CD4-positive, alpha-beta T cell treated with Interleukin-6 for 4 hours (primary cell): ENCODE data around the gene NLGN1.

Source experiments
- DNase-seq: peaks from one replicate; pipeline ENCODE4 v3.0.0-alpha.2; 2020; ENCODE audit warnings: mixed read lengths

Gene NLGN1

DNA sequence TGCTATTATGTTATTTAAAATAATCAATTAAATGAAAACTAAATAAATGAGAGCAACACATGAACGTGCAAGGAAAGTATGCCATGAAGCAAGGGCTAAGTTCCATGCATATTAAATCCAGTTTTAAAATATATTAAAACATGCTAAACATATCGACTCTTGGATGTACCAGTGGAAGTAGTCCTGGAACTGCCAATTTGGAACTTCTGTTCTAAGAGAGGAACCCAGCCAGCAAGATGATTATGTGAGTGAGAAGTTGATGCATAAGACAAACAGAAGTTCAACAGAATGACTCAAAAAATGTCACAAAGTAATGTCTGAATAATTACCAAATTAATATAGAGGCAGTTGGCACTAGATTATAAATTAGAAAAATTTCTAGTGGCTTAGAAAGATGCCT is 714.2 kb downstream of the NLGN1 start:
- DNase-seq, result no peak

DNA sequence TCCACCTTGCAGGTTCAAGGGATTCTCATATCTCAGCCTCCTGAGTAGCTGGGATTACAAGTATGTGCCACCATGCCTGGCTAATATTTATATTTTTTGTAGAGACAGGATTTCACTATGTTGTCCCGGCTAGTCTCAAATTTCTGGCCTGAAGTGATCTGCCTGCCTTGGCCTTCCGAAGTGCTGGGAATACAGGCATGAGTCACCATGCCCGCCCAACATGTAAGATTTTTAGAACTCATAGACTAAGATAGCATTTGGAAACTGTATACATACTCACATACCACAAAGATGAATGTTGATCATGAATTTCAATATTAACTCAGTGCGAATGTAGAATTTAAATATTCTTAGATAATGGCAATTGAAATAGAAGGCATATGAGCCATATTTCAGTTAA is 718.9 kb downstream of the NLGN1 start:
- no peak for DNase-seq

DNA sequence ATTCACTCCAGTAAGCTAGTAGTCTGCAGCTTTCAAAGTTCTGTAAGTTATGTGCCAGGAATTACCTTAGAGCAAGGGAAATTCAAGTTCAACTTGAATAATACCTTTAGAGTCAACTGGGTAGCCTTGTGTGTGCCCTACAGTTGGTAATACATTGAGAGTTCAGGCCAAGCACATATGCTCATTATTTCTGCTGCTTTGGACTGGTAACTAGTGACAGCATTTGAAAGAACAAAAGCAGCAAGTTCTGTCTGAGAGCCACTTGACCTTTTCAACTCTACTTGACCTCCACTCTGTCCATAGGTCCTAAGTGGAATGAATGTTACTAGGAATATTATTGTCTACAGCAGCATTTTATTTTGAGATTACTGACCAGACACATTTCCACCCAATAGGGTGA is 723.5 kb downstream of the NLGN1 start:
- DNase-seq, result no peak

- DNase-seq, result no peak
Observed at GRCh38 chr3:174122411-174122810, 724.9 kb downstream of the NLGN1 start.

DNA sequence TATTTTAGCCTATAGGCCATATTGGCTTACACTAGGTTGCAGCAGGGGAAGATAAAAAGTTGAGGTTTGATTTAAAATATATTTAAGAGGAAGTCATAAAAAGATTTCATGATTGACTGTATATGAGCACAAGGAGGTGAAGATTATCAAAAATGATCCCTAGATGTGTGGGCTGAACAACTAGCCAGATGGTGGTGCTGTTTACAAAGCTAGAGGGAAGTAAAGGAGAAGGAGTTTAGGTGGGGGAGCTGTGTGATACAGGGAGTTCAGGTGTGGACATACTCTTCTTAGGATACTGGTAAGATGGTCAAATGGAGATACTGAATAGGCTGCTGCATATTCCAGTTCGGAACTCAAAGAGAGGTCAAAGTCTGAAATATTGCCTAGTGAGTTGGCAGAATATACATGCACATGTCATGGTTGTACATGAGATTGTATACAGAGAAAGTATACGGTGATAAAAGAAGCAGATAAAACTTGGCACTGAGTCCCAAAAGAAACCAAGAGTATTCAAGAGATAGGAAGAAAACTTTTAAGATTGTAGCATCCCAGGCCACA is 727.8 kb downstream of the NLGN1 start:
- DNase-seq, result no peak

- DNase-seq, result no peak
Observed at GRCh38 chr3:174126990-174127758, 729.6 kb downstream of the NLGN1 start.

GRCh38 chr3:174132006-174132405 is 734.5 kb downstream of the NLGN1 start:
- DNase-seq, result no peak

DNA sequence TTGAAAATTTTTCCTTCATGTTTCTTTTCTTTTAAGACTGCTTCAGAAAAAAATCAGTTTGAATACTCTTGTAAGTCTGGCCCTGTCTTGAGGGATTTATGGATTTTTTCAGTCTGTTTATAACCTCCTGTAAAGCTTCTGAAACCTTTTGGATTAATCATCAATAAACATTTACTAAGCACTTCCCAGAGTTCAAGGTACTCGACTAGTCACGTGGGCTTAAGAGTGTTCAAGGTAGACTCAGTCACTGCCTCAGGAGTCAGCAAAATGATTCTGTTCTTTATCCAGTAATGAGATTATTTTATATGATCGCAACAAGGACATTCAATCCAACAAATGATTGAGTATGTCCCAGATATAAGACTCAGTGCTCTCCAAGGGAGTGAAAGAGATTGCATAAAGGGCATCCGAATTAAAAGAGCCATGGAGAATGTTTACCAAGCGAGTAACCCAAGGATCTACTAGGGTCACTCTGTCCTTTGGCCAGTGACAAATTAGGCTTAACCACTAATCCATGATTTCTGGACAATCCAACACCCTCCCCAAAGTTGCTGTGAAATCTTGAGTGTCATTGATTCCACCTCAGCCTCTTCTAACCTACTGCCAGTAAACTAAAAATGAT is 735.0 kb downstream of the NLGN1 start:
- DNase-seq, result no peak

DNA sequence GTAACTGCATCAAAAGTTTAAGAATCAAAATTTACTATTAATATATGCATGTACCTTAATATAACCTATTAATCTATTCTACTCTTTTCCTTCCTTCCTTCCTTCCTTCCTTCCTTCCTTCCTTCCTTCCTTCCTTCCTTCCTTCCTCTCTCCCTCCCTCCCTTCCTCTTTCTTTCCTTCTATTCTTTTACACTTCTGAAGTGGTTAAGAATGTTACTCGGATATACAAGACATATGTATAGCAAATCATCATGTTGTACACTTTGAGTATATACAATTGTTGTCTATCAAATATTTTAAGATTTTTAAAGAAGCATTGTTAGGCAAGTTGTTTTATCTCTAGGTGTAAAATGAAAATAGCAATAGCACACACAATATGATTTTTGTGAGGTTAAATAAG is 748.5 kb downstream of the NLGN1 start:
- DNase-seq, result no peak

GRCh38 chr3:174147798-174148197 is 750.3 kb downstream of the NLGN1 start:
- no peak for DNase-seq

- no peak for DNase-seq
Observed at GRCh38 chr3:174153871-174154270, 756.3 kb downstream of the NLGN1 start.

GRCh38 chr3:174156200-174156599 is 758.7 kb downstream of the NLGN1 start:
- no peak for DNase-seq

DNA sequence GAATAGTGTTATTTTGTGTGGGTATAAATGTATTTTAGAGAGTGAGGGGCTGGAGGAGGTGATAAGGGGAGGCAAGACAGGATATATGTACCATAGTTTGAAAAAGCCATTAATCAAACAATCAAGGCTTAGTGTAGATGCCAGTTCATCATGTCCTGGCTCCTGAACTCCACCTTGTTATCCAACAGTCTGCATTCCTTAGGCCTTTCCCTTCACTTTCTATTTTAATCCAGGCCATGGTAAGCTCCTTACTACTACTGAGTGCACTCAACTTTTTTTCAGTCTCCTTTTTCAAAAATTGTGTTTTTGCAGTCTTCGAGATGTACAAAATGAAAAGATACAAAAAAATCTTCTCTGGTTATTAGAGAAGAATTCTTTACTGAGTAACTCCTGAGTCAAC is 761.1 kb downstream of the NLGN1 start:
- no peak for DNase-seq

DNA sequence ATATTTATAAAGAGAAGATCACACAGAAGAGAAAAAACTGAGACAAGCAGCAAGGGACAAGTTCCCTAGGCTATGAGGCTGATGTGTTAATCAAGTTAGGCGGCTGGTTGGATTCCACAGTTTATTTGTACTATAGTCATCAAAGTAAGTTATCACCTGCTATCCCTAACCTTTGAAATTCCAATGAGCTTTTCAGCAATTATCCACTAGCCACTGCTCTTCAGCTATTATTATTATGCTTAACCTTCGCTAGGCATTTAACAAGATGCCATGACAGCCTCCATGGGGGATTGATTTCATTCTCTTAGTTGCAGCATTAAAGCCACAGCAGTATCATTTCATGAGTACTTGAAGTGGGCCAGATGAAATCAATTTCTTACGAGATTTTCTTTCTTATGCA is 762.1 kb downstream of the NLGN1 start:
- no peak for DNase-seq

- no peak for DNase-seq
Observed at GRCh38 chr3:174162550-174162949, 765.0 kb downstream of the NLGN1 start.

- DNase-seq, result no peak
Observed at GRCh38 chr3:174168026-174168425, 770.5 kb downstream of the NLGN1 start.

GRCh38 chr3:174168538-174169254 is 771.2 kb downstream of the NLGN1 start:
- DNase-seq, result no peak

DNA sequence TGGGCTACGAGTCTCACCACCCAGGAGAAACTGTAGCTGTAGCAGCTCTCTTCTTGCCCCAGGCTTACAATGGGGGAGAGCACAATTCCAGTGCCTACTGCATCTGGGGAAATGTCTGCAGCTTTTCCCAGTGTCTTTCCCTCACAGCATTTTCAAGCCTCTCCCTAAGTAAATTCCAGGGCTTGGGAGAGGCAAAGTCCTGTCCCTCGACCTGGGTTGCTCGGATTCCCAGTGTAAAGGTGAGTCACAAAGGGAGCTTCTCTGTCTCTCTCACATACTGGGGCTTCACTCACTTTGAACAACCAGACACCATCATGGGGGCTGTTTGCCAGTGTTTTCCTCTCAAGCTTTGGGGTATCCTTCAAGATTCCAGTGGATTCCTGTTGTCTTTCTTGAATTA is 772.2 kb downstream of the NLGN1 start:
- DNase-seq, result no peak

DNA sequence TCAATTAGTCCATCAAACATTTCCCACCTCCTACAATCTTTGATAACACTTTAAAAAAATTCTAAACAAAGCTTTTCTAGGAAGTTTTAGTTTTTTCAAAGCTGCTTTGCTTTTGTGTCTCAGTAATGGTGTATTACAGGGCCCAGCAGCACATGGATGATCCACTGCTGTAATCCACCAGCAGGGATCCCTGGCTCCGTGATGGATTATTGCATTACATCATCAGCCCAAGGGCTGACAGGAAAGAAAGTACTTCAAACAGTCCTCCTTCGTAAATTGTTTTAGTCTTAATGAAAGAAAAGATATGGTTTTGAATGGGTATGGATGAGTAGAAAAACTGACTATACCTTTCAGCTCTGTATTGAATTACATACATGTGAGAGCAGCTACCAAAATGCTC is 772.7 kb downstream of the NLGN1 start:
- no peak for DNase-seq

- no peak for DNase-seq
Observed at GRCh38 chr3:174186377-174186989, 788.9 kb downstream of the NLGN1 start.

DNA sequence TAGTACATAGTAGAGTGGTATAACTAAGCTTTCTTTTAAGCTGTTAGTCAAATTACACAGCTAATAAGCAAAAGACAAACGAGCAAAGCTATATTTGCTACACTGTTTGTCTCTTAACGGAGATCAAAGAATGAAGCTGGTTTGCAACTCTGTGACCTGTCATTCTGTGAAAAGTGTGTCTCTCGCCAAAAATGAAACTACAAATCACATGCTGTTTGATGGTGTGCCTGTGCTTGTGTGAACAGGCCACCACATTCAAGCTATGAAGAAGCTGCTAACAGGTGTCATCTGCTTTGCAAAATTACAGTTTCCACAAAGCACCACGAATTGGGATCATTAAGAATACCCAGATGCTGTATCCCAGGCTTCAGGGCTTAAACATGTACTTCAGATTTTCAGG is 793.8 kb downstream of the NLGN1 start:
- no peak for DNase-seq

- no peak for DNase-seq
Observed at GRCh38 chr3:174191895-174192294, 794.4 kb downstream of the NLGN1 start.

- no peak for DNase-seq
Observed at GRCh38 chr3:174192471-174192870, 794.9 kb downstream of the NLGN1 start.
